ENCODE measurements around the gene PPP1R14C.
A peak's percentile ranks its signal among the peaks of the same experiment; 100 is the strongest.

Gene PPP1R14C

DNA sequence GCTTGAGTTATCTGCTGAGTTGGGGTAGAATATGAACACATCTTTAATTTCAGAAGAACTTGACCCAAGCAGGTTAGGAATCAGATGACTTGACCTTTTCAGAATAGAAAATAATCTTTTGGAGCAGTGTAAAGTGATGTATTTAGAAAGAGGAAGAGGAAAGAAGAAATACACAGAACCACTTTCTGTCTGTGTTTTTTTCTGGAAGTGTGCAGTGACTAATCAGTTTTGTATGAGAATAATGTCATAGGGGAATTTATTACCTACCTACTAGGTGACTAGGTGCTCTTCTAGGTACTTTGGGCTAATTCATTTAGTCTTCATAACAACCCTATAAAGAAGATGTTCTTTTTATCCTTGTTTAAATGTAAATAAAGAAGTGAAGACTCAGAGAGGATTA is 3.0 kb downstream of the PPP1R14C start:
- H3K4me1 Mint-ChIP-seq (ENCODE audit: low read depth): peaks cover 22% of the 10 kb centered on the region
- no peak for DNase-seq
- no peak overlapping the region for H3K27ac Mint-ChIP-seq
- H3K9me3 Mint-ChIP-seq: no peaks in the 10 kb centered on the region
- peaks cover 89% of the 10 kb centered on the region for H3K27me3 Mint-ChIP-seq
- no peaks in the 10 kb centered on the region for H3K36me3 Mint-ChIP-seq (ENCODE audit: low read depth)
- H3K4me3 Mint-ChIP-seq: no peak overlapping the region

DNA sequence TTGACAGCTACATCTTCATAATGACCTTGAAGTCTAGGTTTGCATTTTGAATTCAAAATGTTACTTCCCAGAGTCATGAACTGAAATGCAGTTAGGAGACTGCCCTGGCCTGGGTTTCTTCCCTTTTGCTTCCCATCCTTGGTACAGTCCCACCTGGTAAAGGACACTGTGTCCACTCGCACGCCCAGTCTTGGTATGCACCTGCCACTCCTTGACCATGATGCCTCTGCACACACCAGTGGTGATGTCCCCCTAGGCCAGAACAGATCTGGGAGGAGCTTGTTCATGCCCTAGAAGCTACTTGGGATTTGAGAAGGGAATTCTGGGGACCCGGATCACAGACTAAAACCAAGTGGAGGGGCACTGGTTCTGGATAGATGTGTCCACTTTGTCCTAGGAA is 3.6 kb downstream of the PPP1R14C start:
- H3K4me3 Mint-ChIP-seq: no peak overlapping the region
- peaks cover 22% of the 10 kb centered on the region for H3K4me1 Mint-ChIP-seq (ENCODE audit: low read depth)
- no peaks in the 10 kb centered on the region for H3K36me3 Mint-ChIP-seq (ENCODE audit: low read depth)
- H3K27me3 Mint-ChIP-seq: peaks cover 89% of the 10 kb centered on the region
- no peak for DNase-seq
- H3K27ac Mint-ChIP-seq: no peak overlapping the region
- H3K9me3 Mint-ChIP-seq: no peaks in the 10 kb centered on the region

- Mint-ChIP-seq H3K9me3 (no peaks in the 10 kb centered on the region), H3K27me3 (peaks cover 93% of the 10 kb centered on the region), H3K4me1 (ENCODE audit: low read depth) (peaks cover 24% of the 10 kb centered on the region), H3K36me3 (ENCODE audit: low read depth) (no peaks in the 10 kb centered on the region), H3K27ac (no peak overlapping the region), H3K4me3 (no peak overlapping the region)
- DNase-seq: no peak
These were observed 6.3 kb downstream of the PPP1R14C start for GRCh38 chr6:150149146-150149545.

GRCh38 chr6:150150458-150150820 is 7.6 kb downstream of the PPP1R14C start:
- H3K9me3 Mint-ChIP-seq: no peaks in the 10 kb centered on the region

DNA sequence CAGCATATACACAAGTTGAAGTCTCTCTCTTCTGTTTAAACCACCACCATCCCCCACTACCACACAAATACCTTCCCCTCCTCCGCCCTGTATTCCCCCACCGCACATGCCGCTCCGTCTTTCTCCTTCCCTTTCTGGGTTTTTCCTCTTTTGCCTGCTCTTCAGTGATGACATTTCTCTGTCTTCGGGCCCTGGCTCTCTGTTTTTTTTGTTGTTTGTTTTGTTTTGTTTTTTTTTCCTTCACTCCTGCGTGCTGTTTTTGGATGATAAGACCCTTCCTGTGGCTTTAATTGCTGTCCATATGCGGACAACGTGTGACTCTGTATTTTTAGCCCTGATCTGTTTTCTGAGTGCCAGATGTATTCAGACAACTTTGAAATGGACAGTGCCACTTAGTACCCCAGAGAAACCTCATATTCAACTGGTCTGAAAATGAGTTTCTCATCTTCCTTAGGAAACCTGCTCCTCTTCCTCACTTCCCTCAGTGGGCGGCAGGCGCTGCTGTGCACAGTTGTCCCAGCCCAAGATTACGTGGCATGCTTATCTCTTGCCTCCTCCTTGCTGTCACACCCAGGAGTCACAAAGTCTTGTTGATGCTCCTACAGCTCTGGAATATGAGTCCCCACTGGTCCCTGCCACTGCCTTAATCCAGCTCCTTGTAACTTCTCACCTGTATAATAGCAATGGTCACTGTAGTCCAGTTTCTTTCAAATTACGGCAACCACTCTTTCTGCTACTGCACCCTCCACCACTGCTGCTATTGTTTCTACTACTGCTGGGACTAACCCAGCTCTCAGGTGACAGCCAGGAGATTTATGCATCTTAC is 8.2 kb downstream of the PPP1R14C start:
- H3K4me3 Mint-ChIP-seq: no peak overlapping the region
- H3K27ac Mint-ChIP-seq: no peak overlapping the region
- peaks cover 18% of the 10 kb centered on the region for H3K4me1 Mint-ChIP-seq (ENCODE audit: low read depth)
- no peaks in the 10 kb centered on the region for H3K9me3 Mint-ChIP-seq
- H3K36me3 Mint-ChIP-seq (ENCODE audit: low read depth): no peaks in the 10 kb centered on the region
- DNase-seq: no peak
- peaks cover 88% of the 10 kb centered on the region for H3K27me3 Mint-ChIP-seq

More at GRCh38 chr6:150150458-150150820, 7.6 kb downstream of the PPP1R14C start:
- peaks cover 23% of the 10 kb centered on the region for H3K4me1 Mint-ChIP-seq (ENCODE audit: low read depth)
- peaks cover 92% of the 10 kb centered on the region for H3K27me3 Mint-ChIP-seq
- no peak overlapping the region for H3K27ac Mint-ChIP-seq
- DNase-seq: no peak
- no peaks in the 10 kb centered on the region for H3K36me3 Mint-ChIP-seq (ENCODE audit: low read depth)
- H3K4me3 Mint-ChIP-seq: no peak overlapping the region

- Mint-ChIP-seq H3K27me3 (peaks cover 75% of the 10 kb centered on the region), H3K27ac (no peak overlapping the region), H3K4me3 (no peak overlapping the region), H3K36me3 (ENCODE audit: low read depth) (no peaks in the 10 kb centered on the region), H3K9me3 (no peaks in the 10 kb centered on the region), H3K4me1 (ENCODE audit: low read depth) (peaks cover 23% of the 10 kb centered on the region)
- no peak for DNase-seq
These were observed 10.3 kb downstream of the PPP1R14C start for GRCh38 chr6:150152891-150153876.

- Mint-ChIP-seq H3K36me3 (ENCODE audit: low read depth) (no peaks in the 10 kb centered on the region), H3K4me3 (no peak overlapping the region), H3K27ac (no peak overlapping the region), H3K9me3 (no peaks in the 10 kb centered on the region), H3K4me1 (ENCODE audit: low read depth) (peaks cover 23% of the 10 kb centered on the region), H3K27me3 (peaks cover 69% of the 10 kb centered on the region)
- no peak for DNase-seq
These were observed 11.2 kb downstream of the PPP1R14C start for GRCh38 chr6:150153905-150154492.

GRCh38 chr6:150156460-150156859 is 13.6 kb downstream of the PPP1R14C start:
- no peaks in the 10 kb centered on the region for H3K9me3 Mint-ChIP-seq
- H3K27ac Mint-ChIP-seq: no peak overlapping the region
- no peak overlapping the region for H3K4me3 Mint-ChIP-seq
- no peak for DNase-seq
- no peaks in the 10 kb centered on the region for H3K36me3 Mint-ChIP-seq (ENCODE audit: low read depth)
- H3K27me3 Mint-ChIP-seq: peaks cover 58% of the 10 kb centered on the region
- peaks cover 23% of the 10 kb centered on the region for H3K4me1 Mint-ChIP-seq (ENCODE audit: low read depth)

- no peak for DNase-seq
- Mint-ChIP-seq H3K9me3 (no peaks in the 10 kb centered on the region), H3K4me3 (no peak overlapping the region)
These were observed 14.2 kb downstream of the PPP1R14C start for GRCh38 chr6:150157081-150157480.

DNA sequence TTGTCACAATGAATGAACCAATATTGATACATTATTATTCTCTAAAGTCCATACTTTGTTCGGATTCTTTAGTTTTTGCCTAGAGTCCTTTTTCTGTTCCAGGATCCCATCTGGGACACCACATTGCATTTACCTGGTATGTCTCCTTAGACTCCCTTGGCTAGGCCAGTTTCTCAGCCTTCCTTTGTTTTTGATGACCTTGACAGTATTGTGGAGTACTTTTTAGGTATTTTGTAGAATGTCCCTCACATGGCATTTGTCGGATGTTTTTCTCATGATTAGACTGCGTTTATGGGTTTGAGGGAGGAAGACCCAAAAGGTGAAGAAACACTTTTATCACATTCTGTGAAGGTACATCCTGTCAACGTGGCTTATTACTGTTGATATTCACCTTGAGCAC is 16.9 kb downstream of the PPP1R14C start:
- Mint-ChIP-seq H3K27ac (no peak overlapping the region), H3K36me3 (ENCODE audit: low read depth) (no peaks in the 10 kb centered on the region), H3K4me3 (no peak overlapping the region), H3K9me3 (no peaks in the 10 kb centered on the region), H3K4me1 (ENCODE audit: low read depth) (peaks cover 7% of the 10 kb centered on the region), H3K27me3 (peaks cover 50% of the 10 kb centered on the region)
- DNase-seq: no peak

More at GRCh38 chr6:150157081-150157480, 14.2 kb downstream of the PPP1R14C start:
- H3K4me1 Mint-ChIP-seq (ENCODE audit: low read depth): peaks cover 23% of the 10 kb centered on the region
- peaks cover 58% of the 10 kb centered on the region for H3K27me3 Mint-ChIP-seq
- H3K36me3 Mint-ChIP-seq (ENCODE audit: low read depth): no peaks in the 10 kb centered on the region
- H3K27ac Mint-ChIP-seq: no peak overlapping the region

GRCh38 chr6:150163970-150164369 is 21.1 kb downstream of the PPP1R14C start:
- peaks cover 1% of the 10 kb centered on the region for H3K4me1 Mint-ChIP-seq (ENCODE audit: low read depth)
- H3K27ac Mint-ChIP-seq: no peak overlapping the region

GRCh38 chr6:150165020-150165702 is 22.3 kb downstream of the PPP1R14C start:
- peaks cover 11% of the 10 kb centered on the region for H3K4me1 Mint-ChIP-seq (ENCODE audit: low read depth)
- peaks cover 2% of the 10 kb centered on the region for H3K9me3 Mint-ChIP-seq
- peaks cover 41% of the 10 kb centered on the region for H3K27me3 Mint-ChIP-seq
- DNase-seq: no peak
- no peaks in the 10 kb centered on the region for H3K36me3 Mint-ChIP-seq (ENCODE audit: low read depth)
- H3K4me3 Mint-ChIP-seq: no peak overlapping the region
- H3K27ac Mint-ChIP-seq: no peak overlapping the region

More at GRCh38 chr6:150163970-150164369, 21.1 kb downstream of the PPP1R14C start:
- no peak for DNase-seq
- no peaks in the 10 kb centered on the region for H3K9me3 Mint-ChIP-seq
- peaks cover 40% of the 10 kb centered on the region for H3K27me3 Mint-ChIP-seq
- H3K36me3 Mint-ChIP-seq (ENCODE audit: low read depth): no peaks in the 10 kb centered on the region
- no peak overlapping the region for H3K4me3 Mint-ChIP-seq

DNA sequence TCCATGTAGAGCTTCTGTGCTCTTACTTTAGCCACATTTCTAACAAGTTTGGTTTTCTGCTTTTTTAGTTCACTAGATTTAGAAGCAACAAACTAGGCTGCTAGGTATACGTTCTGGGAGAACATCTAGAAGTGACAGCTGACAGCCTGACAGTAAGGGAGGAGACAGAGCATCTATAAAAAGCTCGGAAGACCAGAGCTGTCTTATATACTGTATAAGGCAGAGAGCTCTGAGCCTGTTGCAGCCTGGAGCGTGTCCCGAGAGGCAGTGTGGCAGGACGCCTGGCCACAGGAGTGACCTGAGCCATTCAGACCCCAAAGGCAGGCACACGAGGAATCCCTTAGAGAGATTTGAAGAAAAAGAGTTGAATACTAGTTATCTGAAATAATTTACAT is 24.6 kb downstream of the PPP1R14C start:
- H3K4me1 Mint-ChIP-seq (ENCODE audit: low read depth): peaks cover 16% of the 10 kb centered on the region
- peaks cover 45% of the 10 kb centered on the region for H3K27me3 Mint-ChIP-seq
- DNase-seq: no peak
- no peak overlapping the region for H3K27ac Mint-ChIP-seq
- H3K9me3 Mint-ChIP-seq: peaks cover 2% of the 10 kb centered on the region
- H3K36me3 Mint-ChIP-seq (ENCODE audit: low read depth): no peaks in the 10 kb centered on the region
- H3K4me3 Mint-ChIP-seq: no peak overlapping the region

- Mint-ChIP-seq H3K4me1 (ENCODE audit: low read depth) (peaks cover 16% of the 10 kb centered on the region), H3K27ac (peak overlapping the region; percentile 81), H3K4me3 (no peak overlapping the region), H3K9me3 (peaks cover 2% of the 10 kb centered on the region), H3K36me3 (ENCODE audit: low read depth) (no peaks in the 10 kb centered on the region), H3K27me3 (peaks cover 46% of the 10 kb centered on the region)
- DNase-seq: no peak
These were observed 26.3 kb downstream of the PPP1R14C start for GRCh38 chr6:150169181-150169580.

All from activated T-cell treated with anti-CD3 and anti-CD28 coated beads, Interleukin-2, amount 50 U/mL, for 24 hours (primary cell).